ENCODE measurements around the gene SLC26A6. TPM values are rescaled to one million over a fixed set of nuclear protein-coding genes. Genes with fewer than 3 reads are reported as not detected.
A peak's percentile ranks its signal among the peaks of the same experiment; 100 is the strongest.

SLC26A6 gene
- total RNA-seq, 1 experiment from 2014 or later, result 19.6 TPM

GRCh38 chr3:48661501-48662144 is 26.4 kb upstream of the SLC26A6 start:
- DNase-seq (ENCODE audit: low read depth), result peak; percentile 29

- no peak for DNase-seq (ENCODE audit: low read depth)
Measured at GRCh38 chr3:48660800-48661400, 25.6 kb upstream of the SLC26A6 start.

DNA sequence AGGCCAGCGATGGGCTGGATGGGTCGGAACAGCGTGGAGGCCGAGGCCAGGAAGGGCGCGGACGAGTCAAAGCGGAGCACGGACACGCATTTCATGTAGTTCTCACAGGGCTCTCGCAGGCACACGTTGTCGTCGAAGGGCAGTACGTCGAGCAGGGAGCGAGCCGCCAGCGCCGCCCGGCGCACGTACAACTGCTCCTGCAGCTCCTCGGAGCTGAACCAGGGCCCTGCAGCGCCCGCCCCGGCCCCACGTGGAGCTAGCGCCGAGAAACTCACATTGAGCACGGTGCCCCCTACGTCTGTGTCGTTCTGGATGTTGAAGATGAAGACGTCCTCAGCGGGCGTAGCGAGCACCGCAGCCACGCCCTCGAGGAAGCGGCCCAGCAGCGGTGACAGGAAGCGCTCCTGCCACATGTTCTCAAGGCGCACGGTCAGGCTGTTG is 21.6 kb upstream of the SLC26A6 start:
- DNase-seq (ENCODE audit: low read depth), result no peak

DNA sequence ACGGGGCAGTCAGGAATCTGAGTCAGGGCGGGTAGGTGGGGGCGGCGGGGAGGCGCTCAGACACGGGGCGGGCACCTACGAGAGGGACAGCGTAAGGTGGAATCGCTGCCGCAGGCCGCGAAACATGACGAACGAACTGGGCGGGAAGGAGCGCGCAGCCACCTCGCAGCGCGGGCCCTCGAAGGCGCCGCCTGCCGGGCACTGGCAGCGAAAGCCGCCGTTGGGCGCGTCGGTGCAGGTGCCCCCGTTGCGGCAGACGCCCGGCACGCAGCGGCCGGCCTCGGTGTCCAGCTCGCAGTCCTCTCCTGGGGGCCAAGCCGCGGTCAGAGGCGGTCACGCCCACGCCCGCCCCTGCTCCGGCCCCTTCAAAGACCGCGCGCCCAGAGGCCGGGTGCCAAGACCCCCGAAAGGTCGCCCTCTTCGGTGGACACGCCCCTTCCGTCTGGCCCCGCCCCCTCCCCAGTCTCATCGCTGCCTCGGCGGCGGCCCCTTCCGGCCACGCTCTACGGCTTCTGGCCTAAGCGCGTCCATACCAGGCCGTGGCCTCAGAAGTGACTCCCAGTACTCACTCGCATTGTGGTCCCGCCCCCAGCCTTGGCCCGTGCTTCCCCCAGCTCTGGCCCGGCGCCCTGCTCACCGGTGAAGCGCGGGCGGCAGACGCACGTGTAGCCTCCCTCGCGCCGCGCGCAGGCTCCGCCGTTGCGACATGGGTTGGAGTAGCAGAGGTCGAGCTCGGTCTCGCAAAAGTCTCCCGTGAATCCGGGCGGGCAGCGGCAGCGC is 21.0 kb upstream of the SLC26A6 start:
- DNase-seq (ENCODE audit: low read depth), result no peak

DNA sequence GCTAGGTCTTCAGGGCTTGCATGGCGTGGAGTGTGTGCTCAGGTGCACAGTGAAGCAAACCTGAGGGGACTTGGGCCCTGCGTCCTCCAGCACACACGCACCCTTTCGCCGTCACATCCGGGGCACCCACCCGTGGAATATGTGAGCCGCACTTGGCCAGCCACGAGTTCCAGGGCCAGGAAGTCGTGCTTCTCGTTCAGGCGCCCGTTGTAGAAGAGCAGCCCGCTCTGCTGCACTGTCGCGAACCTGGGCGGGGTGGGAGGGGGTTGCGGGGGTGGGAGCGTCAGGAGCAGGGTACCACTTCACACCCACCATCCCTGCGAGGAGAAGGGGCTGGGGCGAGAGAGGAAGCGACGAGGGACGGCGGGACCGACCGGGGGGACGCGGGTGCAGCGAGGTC is 20.3 kb upstream of the SLC26A6 start:
- no peak for DNase-seq (ENCODE audit: low read depth)

DNA sequence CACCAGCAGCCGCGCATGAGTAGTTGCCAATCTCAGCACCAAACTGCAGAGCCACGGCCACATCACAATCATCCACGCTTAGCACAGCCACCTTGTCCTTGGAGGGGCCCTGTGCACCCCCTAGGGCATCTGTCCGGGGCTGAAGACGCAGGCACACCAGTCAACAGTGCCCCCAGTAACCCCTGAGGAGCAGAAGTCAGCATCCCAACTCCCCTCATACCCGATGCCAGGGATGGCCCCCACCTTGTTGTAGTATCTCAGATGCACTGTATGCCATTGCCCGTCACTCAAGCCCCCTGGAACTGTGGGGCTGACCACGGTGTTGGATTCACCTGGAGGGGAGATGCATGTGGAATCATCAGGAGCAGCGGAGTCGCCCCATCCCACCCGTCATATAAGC is 19.8 kb upstream of the SLC26A6 start:
- DNase-seq (ENCODE audit: low read depth), result no peak

GRCh38 chr3:48652923-48653715 is 17.9 kb upstream of the SLC26A6 start:
- DNase-seq (ENCODE audit: low read depth), result no peak

- DNase-seq (ENCODE audit: low read depth), result no peak
Measured at GRCh38 chr3:48651771-48652170, 16.5 kb upstream of the SLC26A6 start.

DNA sequence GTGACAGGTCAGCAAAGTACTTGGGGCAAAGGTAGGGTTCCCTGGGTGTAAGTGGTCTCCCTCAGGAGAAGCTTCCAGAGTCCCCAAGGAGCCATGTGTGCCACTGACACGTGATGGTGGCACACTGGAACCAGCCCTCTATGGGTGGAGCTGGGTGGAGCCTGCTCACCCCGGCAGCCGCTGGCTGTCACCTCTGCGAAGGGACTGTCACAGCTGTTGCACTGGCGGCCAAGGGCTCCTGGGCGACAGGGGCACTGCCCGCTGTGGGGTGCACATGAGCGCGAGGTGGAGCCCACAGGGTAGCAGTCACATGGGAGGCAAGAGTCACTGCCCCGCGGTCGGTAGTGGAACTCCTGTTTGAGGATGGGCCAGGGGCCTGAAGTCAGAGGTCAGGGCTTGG is 15.5 kb upstream of the SLC26A6 start:
- DNase-seq (ENCODE audit: low read depth), result no peak

DNA sequence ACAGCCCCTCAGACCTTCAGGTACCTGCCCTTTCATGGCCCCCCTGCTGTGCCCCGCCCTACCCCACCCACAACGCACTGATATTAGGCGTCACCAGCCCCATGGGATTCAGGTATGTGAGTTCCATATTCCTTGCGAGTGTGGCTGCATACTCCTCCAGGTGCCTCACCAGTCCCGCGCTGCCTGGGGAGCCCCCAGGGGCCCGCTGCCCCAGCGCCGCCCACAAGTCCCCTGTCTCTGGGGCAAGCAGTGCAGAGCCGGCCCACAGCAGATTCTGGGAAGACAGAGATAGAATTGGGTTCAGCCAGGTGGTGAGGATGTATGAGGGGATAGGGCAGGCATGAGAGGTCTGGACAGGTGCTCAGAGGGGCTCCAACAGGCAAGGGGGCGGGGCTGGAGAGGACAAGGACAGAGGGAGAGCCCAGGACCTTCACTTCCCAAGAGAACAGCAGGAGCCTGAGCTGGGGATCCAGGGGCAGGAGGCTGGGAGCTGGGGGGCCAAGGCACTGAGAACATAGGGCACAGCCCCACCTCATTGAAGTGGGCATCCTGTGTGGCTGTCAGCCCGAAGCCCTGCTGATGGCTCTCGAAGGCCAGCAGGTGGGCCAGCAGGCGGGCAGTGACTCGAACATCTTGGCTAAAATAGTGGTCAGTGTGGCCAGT is 13.1 kb upstream of the SLC26A6 start:
- no peak for DNase-seq (ENCODE audit: low read depth)

GRCh38 chr3:48647714-48648113 is 12.5 kb upstream of the SLC26A6 start:
- DNase-seq (ENCODE audit: low read depth), result no peak

GRCh38 chr3:48644898-48645760 is 9.9 kb upstream of the SLC26A6 start:
- no peak for DNase-seq (ENCODE audit: low read depth)

GRCh38 chr3:48642605-48643004 is 7.3 kb upstream of the SLC26A6 start:
- DNase-seq (ENCODE audit: low read depth), result no peak

- no peak for DNase-seq (ENCODE audit: low read depth)
Measured at GRCh38 chr3:48641396-48641795, 6.1 kb upstream of the SLC26A6 start.

DNA sequence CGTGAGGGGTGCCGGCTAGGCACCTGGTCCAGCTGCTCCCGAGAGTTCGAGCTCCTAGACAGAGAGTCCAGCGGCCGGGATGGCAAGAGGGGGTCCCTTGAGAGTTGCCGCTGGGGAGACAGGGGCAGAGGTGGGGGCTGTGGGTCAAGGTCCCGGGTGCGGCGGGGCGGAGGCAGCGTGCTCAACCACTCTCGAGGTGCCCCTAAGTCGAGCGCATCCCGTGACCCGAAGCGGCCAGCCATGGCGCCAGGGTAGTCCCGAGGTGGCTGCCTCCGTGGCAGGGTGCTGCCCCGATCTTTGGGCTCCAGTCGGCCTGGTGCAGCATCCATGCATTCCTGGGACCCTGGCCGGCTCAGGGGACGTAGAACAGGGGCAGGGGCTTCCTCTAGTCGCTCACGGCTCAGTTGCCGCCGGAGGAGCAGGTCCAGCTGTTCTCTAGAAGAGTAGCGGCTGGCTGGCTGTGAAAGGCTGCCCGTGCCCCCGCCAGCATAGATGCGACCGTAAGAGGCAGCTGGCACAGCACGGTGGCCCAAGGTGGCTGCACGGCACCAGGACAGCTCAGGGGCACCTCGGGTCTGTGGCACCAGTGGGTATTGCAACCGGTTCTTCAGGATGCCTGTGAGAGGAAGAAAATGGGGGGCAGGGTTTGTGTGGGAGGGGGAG is 4.8 kb upstream of the SLC26A6 start:
- no peak for DNase-seq (ENCODE audit: low read depth)

GRCh38 chr3:48637305-48637704 is 2.0 kb upstream of the SLC26A6 start:
- DNase-seq (ENCODE audit: low read depth), result no peak

DNA sequence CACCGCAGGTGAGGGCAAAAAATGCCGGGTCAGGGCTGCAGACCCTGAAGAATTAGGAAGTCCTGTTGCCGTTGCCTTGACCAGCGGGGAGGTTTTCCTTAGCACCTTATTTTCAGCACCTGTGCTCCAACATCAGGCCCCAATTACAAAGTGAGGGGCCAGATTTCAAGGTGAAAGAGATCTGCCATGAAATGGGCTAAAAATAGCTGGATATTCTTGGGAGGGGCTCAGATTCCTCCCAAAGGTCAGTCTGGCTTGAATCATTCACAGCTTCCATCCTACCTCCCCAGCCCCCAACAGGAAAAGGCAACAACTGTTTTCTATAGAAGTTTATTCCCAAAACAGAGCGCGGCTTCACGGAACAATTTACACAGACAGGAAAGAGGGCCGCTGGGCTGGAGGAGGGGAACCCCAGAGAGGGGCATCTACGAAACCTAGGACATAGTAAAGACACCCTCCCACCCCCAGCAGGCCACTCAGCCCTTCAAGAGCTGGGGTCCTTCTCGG is 941 bp upstream of the SLC26A6 start:
- no peak for DNase-seq (ENCODE audit: low read depth)

DNA sequence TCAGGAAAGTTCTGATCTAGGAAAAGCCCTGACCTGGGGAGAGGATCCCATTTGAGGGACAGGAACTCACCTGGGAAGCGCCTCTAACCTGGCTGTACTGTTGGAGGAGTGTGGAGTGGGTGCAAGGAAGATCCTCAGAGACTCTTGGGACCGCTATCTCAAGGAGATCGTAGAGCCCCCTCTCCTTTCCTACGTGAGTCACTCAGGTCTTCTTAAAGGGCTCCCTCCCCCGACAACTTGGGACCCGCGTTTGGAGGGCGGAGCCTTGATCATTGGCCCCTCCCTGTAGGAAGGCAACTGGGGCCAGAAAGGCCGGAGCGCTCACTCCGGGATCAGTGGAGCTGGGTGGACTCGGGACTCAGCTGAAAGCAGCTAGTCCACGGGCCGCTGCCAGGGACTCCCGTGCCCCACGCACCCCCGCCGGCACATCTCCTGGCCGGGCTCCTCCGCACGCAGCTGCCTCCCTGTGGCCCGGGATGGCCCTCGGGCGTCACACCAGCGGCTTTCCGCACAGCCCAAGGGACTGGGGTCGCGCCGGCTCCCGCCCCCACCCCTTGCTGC is 520 bp downstream of the SLC26A6 start:
- DNase-seq (ENCODE audit: low read depth), result peak; percentile 56

GRCh38 chr3:48633743-48634142 is 1.5 kb downstream of the SLC26A6 start:
- DNase-seq (ENCODE audit: low read depth), result no peak

Measured in LHCN-M2 (cell line).